ENCODE results near the gene PRDM15.

The PRDM15 gene, protein sequence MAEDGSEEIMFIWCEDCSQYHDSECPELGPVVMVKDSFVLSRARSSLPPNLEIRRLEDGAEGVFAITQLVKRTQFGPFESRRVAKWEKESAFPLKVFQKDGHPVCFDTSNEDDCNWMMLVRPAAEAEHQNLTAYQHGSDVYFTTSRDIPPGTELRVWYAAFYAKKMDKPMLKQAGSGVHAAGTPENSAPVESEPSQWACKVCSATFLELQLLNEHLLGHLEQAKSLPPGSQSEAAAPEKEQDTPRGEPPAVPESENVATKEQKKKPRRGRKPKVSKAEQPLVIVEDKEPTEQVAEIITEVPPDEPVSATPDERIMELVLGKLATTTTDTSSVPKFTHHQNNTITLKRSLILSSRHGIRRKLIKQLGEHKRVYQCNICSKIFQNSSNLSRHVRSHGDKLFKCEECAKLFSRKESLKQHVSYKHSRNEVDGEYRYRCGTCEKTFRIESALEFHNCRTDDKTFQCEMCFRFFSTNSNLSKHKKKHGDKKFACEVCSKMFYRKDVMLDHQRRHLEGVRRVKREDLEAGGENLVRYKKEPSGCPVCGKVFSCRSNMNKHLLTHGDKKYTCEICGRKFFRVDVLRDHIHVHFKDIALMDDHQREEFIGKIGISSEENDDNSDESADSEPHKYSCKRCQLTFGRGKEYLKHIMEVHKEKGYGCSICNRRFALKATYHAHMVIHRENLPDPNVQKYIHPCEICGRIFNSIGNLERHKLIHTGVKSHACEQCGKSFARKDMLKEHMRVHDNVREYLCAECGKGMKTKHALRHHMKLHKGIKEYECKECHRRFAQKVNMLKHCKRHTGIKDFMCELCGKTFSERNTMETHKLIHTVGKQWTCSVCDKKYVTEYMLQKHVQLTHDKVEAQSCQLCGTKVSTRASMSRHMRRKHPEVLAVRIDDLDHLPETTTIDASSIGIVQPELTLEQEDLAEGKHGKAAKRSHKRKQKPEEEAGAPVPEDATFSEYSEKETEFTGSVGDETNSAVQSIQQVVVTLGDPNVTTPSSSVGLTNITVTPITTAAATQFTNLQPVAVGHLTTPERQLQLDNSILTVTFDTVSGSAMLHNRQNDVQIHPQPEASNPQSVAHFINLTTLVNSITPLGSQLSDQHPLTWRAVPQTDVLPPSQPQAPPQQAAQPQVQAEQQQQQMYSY

DNA sequence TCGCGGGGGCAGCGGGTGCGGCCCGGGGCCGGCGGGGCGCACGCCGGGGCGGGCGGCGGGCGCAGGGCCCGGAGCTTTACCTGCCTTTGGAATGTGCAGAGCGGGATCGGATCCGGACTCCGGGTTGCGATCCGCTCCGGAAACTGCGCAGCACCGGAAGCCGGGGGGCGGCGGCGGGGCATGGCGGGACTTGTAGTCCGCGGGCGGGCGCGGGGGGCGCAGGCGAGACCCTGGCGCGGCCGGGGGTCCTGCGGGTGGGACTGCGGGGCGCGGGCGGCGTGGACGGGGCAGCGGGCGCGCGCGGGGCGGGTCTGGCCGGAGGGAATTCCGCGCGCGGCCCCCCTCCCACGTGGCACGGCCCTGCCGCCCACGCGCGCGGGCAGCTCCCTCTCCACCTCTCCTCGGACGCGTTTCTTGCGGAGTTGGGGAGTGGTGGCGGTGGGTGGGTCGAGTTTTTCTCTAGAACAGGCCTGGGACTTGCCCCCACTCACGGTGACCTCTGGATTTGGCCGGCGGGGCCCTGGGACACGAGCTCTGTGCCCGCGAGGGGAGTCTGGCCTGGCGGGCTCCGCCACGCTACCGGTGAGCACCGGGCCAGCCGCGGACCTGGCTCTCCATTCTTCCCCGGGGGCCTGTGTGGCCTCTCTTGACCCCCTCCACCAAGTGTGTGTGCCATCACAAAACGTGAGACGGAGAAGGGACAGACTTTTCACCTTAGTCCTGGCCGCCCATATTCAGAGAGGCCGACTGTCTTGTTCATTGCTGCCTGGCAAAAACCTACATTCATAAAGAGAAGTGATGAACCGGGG lies at the start of gene PRDM15:
TSS of gene PRDM15 (minus strand) at position 155 of the 809 bp plus-strand sequence. CDS start 18,981 bp downstream, outside the sequence.
- peak; percentile 53 to 75 for DNase-seq

DNA sequence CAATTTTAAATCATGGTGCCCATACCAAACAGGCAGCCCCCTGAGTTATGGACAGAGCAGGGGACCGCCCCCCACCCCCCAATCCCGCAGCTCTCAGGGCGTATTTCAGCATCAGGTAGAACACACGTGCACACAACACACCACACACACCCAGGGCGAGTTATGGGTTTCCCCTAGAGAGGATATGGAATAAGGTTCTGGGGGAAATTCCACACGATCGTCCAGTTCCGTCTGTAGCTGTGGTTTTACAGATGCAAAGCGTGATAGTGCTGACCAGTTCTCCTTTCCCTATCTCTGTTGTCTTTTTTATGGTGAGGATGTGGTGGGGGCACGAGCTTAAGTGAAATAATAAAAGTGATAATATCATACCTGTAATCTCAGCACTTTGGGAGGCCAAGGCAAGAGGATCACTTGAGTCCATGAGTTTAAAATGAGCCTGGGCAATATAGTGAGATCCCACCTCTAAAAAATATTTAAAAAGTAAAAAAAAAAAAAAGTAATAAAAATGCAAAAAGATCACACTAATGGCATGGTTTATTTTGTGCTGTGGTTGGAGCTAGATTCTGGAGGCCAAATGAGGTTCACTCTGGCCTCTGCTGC lies 49.6 kb upstream of the PRDM15 start:
- DNase-seq = no peak

DNA sequence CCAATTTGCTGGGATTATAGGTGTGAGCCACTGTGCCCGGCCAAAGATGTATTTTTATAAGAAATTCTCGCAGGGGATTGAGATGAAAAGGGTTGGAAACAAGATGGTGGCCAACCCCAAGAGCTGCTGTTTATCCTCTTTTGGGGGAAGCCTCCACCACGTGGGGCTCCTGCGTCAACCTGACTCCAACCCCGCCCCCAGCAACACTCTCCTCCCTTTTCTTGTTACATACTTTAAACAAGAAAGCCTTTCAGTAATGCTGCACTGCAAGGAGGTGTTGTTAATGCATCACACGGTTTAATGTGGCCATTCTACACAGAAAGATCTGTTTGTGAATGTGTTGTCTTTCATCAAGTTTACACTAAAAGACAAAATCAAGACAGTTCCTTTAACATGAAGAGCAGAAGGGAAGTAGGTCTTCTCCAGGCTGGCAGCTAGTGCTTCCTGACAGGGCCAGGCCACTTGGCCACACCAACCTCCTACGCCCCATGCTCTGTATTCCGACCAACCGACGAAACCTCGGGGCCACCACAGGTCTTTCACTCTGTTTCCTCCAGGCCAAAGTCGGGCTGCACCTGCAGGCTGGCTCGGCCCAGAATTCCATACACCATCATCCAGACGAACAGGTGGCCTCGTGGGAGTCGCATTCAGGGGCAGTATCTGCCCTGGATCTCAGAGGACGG lies 48.7 kb upstream of the PRDM15 start:
- no peak for DNase-seq

DNA sequence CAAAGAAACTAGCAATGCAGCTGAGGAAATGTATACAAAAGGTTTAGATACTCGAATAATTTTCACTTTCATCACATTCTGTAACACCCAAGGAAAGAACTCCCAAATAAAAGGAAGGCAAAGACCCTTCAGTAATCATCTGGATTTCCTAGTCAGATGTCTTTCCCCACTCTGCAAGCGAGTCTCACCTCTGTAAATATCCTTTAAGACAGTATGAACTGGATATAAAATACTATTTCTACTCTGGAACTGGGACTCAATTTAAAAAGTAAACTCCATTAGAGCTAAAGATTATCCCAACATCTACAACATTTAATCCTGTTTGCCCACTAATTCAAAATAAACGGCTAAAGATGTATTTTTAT lies 47.6 kb upstream of the PRDM15 start:
- DNase-seq = no peak

DNA sequence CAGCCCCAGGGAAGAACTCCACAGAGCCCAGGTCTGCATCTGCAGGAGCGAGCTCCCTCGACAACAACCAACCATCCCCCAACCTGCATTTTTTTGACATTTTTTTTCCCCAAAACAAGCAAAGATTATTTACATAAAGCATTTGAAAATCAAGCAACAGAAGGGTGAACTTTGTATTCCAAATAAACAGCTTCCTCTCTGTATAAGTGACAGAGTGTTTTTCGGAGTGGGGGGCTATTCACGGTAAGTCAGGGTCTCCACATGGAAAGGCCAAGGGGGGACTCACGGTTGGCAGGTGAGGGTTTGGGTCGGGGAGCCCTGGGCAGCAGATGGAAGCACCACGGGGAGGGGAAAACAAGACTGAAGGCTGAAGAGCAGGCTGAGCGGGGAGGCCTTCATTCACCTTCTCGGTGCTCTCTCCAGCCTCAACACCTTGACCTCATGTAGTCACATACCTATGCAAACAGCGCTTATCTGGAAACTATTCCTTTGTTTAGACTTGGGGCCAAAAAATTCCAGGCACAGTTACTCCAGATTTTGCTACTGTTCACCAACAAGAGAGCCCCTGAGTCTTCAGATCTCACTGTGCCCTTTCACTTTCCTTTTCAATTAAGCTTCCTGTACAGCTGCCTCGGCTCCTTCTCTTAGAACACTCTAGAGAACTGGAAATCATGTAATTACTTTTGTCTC lies 47.1 kb upstream of the PRDM15 start:
- peak in 1 of 2 donors; percentile 51 for DNase-seq

DNA sequence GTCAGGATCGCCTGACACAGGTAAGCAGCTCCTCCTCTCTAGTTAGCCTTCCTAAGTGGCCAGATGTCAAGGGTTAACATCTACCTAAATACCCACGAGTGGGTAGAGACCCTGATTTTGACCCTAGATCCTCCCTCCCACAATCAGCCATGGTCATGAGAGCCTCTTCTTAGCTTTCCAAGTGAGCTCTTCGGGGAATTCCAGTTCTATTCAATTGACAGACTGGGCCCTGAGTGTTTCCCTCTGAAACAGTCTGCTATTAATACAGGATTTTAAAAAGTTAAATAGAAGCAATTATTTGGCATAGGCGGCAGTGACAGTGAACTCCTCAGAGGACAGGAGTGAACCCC lies 46.6 kb upstream of the PRDM15 start:
- DNase-seq = no peak

DNA sequence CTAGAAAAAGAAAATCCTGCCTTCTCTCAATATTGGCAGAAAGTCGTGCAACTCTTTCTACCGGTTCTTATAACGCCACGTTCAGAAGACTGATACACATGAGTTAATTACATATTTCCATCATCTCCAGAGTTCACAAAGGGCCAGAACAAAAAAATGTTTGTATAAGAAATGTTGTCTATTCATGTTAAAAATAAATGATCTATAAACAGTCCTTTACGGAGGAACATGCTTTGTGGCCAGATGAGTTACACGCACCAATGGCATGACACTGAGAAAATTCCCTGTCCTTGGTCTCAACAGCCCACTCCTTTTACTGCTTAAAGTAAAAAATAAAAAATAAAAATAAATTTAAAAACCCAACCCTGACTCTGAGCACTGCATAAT lies 45.2 kb upstream of the PRDM15 start:
- no peak for DNase-seq

DNA sequence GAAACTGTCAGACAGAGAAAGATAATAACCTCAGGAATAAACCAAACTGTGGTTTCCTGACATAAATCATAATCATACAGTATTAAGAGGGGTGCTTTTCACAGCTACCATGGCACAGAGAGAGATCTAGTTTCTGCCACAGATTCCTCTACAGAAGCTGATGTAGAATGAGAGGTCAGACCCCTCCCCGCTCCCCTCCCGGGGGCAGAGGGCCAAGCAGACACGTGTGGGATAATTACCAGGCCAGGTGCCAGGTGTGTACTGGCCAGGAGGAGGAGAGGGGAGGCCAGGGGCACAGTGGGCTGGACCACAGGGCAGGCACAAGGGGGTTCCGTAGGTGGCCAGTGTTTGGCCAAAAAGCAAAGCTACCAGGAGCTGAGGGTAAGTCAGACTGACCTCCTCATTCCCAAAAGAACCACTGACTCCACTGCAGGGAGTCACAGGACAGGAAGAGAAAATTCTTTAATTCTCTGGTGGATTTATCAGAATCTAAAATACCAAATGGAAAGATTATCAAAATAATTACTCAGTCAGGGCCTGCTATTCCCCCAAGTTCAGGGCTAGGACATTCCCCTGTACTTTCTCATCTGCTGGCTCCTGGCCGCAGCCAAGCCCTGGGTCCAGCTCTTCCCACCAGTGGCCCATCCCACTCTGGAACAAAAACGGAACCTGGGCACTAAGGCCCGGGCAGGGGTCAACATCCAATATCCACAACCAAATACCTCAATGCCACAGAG lies 44.7 kb upstream of the PRDM15 start:
- no peak for DNase-seq

DNA sequence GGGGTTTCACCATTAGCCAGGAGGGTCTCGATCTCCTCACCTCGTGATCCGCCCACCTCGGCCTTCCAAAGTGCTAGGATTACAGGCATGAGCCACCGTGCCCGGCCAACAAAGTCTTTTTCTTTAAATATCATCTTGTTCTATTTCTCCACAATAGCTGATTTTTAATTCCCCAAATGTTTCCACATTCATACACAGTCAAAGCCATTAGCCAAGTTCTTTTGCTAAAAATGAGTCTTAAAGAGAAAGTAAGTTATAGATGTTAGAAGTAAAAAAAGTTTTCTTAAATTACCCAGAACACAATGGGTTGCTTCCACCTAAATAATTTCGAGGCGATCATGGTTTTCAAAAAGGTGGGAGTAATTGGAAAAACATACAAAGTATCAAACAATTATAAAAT lies 44.0 kb upstream of the PRDM15 start:
- no peak for DNase-seq

DNA sequence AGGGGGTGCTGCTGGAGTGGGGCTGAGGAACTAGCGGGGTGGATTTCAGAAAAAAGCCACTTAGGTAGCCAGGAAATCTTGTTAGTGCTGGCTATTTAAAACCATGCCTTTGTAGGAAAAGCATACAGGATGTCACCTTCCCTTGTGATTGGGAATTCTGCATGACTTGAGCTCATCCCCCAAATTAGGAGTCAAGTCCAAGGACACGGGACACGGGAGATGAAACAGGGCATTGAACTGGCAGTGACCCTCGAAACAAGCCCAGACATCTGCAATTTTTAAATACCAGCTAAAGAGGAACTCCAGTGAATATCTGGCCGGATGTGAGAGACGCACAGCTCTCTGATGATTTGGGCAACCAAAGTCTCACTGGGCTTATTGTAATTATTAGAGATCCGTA lies 41.9 kb upstream of the PRDM15 start:
- DNase-seq = no peak

DNA sequence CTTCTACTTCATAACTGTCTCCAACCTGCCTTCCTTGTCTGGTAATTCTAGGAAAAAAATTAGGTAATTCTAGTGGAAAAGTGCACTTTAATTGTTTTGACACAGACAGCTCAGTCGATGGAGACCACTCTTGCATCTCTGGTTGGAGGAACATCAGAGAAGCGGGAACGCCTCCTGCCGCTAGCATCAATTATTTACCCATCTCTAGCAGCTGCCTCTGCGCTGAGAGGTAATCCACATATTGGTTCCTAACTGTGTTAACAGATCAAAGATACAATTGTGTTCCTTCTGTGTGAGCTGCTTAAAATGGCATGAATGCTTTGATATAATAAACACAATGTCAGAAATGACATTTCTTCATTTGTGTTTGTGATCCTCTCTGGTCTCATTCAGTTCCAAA lies 41.3 kb upstream of the PRDM15 start:
- no peak for DNase-seq

DNA sequence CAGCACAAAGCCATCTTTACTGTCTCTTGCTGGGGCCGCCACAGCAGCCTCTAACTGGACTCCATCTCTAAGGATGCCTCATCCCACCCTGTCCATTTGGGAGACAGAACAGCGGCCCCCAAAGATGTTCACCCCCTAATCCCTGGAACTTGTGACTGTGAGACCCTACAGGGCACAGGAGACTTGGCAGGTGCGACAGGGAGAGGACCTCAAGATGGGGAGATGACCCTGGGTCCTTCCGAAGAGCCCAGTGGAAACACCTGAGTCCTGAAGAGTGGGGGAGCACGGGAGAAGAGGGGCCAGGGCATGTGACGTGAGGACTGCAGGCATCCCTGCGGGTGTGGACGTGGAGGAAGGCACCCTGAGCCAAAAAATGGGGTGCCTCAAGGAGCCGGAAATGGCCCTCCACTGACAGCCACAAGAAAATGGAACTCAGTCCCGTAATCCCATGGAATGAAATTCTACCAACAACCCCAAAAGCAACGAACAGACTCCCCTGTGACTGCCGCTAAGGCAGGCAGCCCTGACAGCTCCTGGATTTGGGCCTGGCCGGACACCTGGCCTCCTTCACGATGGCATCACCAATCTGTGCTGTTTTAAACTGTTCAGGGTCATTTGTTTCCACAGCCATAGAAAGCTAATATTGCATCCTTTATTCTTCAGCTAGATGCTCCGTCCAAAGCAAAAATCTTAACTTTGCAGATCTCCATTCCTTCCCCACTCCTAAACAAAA lies 40.7 kb upstream of the PRDM15 start:
- no peak for DNase-seq

DNA sequence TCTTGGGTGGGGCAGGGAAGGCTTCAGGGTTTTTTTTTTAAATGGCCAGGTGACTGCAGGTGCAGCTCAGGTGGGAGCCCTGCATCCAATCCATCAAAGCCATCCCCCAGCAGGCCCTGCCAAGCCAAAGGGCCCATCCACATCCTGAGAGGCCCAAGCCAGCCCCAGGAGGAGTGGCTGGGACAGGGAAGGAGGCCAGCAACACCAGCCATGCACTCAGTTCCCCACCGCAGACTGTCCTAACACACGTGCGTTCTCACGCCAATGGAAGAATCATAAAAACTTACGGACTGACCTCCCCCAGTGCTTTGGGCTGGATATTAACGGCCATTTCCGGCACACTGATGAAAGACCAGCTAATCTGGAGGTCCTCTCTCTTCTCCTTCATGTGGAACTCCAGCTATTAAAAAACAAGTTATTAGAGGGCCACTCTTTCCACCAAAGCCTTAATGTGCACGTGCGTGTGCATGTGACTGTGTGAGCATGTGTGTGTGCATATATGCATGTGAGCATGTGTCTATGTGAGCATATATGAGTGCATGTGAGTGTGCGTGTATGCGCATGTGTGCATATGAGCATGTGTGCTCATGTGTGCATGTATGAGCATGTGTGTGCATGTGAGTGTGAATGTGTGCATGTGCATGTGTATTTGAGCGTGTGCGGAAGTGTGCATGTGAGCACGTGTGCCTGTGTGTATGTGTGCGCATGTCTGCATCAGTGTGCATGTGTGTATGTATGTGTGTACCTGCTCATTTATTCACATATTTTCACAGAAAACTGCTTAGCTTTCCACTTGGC lies 39.6 kb upstream of the PRDM15 start:
- no peak for DNase-seq

DNA sequence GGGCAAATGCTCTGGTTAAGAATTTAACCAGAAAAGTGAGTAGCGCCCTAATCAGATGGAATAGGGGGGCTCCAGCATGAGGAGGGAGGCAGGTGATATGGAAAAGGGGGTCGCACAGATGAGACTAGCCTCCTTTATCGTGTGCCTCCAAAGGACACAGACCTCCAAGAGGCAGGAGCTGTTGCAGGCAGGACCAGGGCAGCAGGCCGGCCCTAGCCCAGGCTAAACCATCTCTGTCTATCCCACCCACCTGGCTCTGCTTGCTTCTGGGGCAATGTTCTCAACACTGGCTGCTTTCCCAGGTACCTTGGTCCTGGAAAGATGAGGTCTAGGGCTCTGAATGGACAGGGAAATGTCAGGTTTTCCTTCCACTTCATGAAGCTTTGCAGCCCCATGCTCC lies 38.4 kb upstream of the PRDM15 start:
- no peak for DNase-seq

DNA sequence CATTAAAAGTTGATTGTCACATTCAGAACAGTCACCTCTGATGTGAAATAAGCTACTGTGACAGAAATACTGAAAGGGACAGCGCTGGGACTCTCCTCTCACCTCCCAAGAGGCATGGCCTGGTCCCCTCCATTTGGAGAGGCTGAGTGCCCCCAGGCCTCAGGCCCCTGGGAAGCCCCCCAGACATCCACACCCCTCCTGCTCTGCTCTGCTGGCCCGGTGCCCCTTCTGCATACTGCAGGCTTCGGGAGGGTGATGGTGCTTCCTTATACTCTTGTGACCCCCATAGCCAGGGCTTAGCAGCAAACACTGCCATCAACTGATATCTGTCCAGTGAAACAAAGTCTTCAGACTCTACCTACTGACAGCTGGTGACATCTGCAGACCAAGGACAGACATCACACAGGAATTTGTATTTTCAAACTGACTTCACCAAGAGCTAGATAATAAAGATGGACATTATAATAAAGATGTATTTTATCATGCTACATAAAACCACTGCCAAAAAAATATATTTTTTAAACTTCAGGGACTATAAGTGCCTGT lies 37.8 kb upstream of the PRDM15 start:
- DNase-seq = no peak

DNA sequence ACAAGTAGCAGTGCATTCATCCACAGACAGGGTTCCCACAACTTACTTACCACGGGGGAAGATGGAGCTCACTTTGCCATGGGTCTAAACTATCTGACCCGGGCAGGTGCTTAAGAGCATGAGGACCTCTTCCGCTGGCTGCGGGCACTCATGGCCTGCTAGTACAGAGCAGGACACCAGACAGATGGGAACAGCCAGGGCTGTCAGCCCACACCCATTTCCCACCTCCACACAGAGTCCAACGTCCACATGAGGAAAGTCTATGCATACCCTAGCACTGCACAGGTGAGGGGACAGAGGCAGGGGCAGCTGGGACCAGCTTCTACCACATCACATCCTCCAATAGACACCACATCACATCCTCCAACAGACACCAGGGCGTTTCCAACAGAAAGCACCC lies 35.8 kb upstream of the PRDM15 start:
- no peak for DNase-seq

DNA sequence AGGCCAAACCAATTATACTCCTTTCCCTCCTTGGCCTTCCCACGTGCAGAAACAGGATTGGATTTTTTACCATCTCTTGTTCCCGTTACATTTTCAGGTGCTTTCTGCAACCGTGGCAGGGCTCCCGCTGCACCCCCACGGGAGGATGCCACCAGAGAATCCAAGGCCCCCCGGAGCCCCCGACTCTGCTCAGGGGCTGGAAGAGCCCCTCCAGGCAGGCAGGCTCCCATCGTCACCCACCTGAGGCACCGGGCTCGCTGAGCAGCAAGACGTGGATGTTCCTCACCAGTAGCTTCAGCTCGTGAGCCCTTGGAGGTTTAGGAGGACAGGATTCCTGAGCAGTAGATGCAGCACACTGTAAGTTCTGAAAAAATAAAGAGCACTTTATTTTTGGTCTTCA lies 35.2 kb upstream of the PRDM15 start:
- DNase-seq = no peak

DNA sequence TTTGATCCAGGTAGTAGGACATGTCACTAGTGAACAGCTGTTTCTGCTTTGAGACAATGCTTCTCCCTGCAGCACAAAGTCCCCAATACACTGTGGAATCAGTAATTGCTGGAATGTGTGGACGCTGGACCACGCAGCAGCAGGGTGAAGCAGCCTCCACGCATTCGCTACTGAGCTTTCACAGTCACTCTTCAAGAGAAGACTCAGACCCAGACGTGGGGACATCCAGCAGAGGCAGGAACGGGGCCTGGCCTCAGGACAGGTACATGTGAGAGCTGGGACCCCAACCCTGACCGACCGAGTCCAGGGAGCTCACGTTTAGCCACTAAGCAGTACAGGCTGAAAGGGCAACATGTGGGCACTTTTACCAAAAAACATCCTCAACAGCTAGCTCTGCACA lies 34.1 kb upstream of the PRDM15 start:
- no peak for DNase-seq

DNA sequence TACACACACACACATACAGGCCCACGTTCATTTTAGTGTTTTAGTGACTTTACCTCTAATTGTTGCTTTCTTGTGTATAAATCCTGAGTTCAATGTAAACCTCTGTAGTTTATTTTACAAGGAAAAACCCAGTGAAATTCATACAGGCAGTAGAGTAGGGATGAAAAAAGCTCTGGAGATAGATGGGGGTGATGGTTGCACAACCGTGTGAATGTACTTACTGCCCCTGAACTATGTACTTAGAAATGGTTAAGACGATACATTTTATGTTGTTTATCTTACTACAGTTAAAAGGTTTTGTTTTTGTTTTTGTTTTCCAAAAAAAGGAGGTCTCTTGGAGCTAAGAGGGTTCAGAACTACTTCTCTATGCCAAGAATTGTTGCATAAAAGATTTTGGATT lies 29.7 kb upstream of the PRDM15 start:
- DNase-seq = no peak

Measured in hippocampal formation (tissue), 2 donors.